ENCODE measurements around the gene TYK2.

The TYK2 gene

DNA sequence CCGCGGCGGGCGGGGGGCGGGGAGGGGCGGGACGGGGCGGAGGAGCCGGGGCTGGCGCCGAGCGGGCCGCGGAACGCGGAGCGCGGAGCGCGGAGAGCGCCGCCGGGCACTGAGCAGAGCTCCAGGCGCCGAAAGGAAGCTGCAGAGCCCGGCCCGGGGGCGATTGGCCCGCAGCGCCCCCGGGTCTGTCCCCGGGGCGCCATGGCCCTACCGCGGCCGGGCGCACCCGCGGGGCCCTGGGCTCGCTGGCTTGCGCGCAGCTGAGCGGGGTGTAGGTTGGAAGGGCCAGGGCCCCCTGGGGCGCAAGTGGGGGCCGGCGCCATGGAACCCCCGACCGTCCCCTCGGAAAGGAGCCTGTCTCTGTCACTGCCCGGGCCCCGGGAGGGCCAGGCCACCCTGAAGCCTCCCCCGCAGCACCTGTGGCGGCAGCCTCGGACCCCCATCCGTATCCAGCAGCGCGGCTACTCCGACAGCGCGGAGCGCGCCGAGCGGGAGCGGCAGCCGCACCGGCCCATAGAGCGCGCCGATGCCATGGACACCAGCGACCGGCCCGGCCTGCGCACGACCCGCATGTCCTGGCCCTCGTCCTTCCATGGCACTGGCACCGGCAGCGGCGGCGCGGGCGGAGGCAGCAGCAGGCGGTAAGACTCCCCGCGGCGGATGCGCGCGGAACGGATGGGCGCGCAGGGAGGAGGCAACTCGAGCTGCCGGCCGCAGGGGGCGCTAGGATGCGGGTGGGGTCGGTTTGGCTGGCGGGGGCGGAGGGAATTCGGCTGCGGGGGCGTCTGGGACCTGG is 40.3 kb upstream of the TYK2 start, which contains the start of gene PDE4A (continued):
- peak; percentile 28; the same call in 1 of the 2 replicates for TF ChIP-seq ZNF391 (tag by site-specific recombination; IDR thresholded peaks at IDR 0.05; ENCODE audit: borderline replicate concordance, low read depth)
- TF ChIP-seq, protein P1, sequence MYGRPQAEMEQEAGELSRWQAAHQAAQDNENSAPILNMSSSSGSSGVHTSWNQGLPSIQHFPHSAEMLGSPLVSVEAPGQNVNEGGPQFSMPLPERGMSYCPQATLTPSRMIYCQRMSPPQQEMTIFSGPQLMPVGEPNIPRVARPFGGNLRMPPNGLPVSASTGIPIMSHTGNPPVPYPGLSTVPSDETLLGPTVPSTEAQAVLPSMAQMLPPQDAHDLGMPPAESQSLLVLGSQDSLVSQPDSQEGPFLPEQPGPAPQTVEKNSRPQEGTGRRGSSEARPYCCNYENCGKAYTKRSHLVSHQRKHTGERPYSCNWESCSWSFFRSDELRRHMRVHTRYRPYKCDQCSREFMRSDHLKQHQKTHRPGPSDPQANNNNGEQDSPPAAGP (tag by site-specific recombination; IDR thresholded peaks at IDR 0.05), result peak; percentile 53; the same call in 1 of the 2 replicates
- TF ChIP-seq, protein P2, sequence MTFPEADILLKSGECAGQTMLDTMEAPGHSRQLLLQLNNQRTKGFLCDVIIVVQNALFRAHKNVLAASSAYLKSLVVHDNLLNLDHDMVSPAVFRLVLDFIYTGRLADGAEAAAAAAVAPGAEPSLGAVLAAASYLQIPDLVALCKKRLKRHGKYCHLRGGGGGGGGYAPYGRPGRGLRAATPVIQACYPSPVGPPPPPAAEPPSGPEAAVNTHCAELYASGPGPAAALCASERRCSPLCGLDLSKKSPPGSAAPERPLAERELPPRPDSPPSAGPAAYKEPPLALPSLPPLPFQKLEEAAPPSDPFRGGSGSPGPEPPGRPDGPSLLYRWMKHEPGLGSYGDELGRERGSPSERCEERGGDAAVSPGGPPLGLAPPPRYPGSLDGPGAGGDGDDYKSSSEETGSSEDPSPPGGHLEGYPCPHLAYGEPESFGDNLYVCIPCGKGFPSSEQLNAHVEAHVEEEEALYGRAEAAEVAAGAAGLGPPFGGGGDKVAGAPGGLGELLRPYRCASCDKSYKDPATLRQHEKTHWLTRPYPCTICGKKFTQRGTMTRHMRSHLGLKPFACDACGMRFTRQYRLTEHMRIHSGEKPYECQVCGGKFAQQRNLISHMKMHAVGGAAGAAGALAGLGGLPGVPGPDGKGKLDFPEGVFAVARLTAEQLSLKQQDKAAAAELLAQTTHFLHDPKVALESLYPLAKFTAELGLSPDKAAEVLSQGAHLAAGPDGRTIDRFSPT (tag by site-specific recombination; IDR thresholded peaks at IDR 0.05), result peak; percentile 80; the same call in 1 of the 2 replicates
- TF ChIP-seq, protein P3, sequence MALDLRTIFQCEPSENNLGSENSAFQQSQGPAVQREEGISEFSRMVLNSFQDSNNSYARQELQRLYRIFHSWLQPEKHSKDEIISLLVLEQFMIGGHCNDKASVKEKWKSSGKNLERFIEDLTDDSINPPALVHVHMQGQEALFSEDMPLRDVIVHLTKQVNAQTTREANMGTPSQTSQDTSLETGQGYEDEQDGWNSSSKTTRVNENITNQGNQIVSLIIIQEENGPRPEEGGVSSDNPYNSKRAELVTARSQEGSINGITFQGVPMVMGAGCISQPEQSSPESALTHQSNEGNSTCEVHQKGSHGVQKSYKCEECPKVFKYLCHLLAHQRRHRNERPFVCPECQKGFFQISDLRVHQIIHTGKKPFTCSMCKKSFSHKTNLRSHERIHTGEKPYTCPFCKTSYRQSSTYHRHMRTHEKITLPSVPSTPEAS (tag by site-specific recombination; IDR thresholded peaks at IDR 0.05), result no peak
- peak; percentile 21; the same call in 1 of the 2 replicates for TF ChIP-seq SP3 (tag by site-specific recombination; IDR thresholded peaks at IDR 0.05)
- 0 out of 2 replicates have a peak, but pooled peaks have one; percentile 43 for TF ChIP-seq ZNF2 (tag by site-specific recombination; IDR thresholded peaks at IDR 0.05)
- TF ChIP-seq, protein P4, sequence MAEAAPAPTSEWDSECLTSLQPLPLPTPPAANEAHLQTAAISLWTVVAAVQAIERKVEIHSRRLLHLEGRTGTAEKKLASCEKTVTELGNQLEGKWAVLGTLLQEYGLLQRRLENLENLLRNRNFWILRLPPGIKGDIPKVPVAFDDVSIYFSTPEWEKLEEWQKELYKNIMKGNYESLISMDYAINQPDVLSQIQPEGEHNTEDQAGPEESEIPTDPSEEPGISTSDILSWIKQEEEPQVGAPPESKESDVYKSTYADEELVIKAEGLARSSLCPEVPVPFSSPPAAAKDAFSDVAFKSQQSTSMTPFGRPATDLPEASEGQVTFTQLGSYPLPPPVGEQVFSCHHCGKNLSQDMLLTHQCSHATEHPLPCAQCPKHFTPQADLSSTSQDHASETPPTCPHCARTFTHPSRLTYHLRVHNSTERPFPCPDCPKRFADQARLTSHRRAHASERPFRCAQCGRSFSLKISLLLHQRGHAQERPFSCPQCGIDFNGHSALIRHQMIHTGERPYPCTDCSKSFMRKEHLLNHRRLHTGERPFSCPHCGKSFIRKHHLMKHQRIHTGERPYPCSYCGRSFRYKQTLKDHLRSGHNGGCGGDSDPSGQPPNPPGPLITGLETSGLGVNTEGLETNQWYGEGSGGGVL (tag by site-specific recombination; IDR thresholded peaks at IDR 0.05), result peak; percentile 47
- no peak for TF ChIP-seq ZNF544 (tag by site-specific recombination; IDR thresholded peaks at IDR 0.05)
- TF ChIP-seq ZNF37A (tag by site-specific recombination; IDR thresholded peaks at IDR 0.05), result peak; percentile 5; the same call in 1 of the 2 replicates
- no peak for TF ChIP-seq ZNF354C (tag by site-specific recombination; IDR thresholded peaks at IDR 0.05; ENCODE audit: borderline replicate concordance, low read depth)
- TF ChIP-seq ZNF10 (tag by site-specific recombination; IDR thresholded peaks at IDR 0.05), result no peak
- TF ChIP-seq ZNF76 (tag by site-specific recombination; IDR thresholded peaks at IDR 0.05; ENCODE audit: borderline replicate concordance, low read depth), result peak; percentile 77
- peak; percentile 60 for TF ChIP-seq KLF1 (tag by site-specific recombination; IDR thresholded peaks at IDR 0.05)
- TF ChIP-seq ZNF843 (tag by site-specific recombination; IDR thresholded peaks at IDR 0.05), result no peak
- TF ChIP-seq, protein P5, sequence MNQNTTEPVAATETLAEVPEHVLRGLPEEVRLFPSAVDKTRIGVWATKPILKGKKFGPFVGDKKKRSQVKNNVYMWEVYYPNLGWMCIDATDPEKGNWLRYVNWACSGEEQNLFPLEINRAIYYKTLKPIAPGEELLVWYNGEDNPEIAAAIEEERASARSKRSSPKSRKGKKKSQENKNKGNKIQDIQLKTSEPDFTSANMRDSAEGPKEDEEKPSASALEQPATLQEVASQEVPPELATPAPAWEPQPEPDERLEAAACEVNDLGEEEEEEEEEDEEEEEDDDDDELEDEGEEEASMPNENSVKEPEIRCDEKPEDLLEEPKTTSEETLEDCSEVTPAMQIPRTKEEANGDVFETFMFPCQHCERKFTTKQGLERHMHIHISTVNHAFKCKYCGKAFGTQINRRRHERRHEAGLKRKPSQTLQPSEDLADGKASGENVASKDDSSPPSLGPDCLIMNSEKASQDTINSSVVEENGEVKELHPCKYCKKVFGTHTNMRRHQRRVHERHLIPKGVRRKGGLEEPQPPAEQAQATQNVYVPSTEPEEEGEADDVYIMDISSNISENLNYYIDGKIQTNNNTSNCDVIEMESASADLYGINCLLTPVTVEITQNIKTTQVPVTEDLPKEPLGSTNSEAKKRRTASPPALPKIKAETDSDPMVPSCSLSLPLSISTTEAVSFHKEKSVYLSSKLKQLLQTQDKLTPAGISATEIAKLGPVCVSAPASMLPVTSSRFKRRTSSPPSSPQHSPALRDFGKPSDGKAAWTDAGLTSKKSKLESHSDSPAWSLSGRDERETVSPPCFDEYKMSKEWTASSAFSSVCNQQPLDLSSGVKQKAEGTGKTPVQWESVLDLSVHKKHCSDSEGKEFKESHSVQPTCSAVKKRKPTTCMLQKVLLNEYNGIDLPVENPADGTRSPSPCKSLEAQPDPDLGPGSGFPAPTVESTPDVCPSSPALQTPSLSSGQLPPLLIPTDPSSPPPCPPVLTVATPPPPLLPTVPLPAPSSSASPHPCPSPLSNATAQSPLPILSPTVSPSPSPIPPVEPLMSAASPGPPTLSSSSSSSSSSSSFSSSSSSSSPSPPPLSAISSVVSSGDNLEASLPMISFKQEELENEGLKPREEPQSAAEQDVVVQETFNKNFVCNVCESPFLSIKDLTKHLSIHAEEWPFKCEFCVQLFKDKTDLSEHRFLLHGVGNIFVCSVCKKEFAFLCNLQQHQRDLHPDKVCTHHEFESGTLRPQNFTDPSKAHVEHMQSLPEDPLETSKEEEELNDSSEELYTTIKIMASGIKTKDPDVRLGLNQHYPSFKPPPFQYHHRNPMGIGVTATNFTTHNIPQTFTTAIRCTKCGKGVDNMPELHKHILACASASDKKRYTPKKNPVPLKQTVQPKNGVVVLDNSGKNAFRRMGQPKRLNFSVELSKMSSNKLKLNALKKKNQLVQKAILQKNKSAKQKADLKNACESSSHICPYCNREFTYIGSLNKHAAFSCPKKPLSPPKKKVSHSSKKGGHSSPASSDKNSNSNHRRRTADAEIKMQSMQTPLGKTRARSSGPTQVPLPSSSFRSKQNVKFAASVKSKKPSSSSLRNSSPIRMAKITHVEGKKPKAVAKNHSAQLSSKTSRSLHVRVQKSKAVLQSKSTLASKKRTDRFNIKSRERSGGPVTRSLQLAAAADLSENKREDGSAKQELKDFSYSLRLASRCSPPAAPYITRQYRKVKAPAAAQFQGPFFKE (tag by site-specific recombination; IDR thresholded peaks at IDR 0.05; ENCODE audit: borderline replicate concordance), result no peak
- TF ChIP-seq ZNF274 (IDR thresholded peaks at IDR 0.05; ENCODE audit: low read length), result no peak
- no peak for TF ChIP-seq ZNF274 (tag by site-specific recombination; IDR thresholded peaks at IDR 0.05; ENCODE audit: borderline replicate concordance)
- TF ChIP-seq ZNF174 (tag by site-specific recombination; IDR thresholded peaks at IDR 0.05), result no peak
- TF ChIP-seq, protein P6, sequence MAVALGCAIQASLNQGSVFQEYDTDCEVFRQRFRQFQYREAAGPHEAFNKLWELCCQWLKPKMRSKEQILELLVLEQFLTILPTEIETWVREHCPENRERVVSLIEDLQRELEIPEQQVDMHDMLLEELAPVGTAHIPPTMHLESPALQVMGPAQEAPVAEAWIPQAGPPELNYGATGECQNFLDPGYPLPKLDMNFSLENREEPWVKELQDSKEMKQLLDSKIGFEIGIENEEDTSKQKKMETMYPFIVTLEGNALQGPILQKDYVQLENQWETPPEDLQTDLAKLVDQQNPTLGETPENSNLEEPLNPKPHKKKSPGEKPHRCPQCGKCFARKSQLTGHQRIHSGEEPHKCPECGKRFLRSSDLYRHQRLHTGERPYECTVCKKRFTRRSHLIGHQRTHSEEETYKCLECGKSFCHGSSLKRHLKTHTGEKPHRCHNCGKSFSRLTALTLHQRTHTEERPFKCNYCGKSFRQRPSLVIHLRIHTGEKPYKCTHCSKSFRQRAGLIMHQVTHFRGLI (tag by site-specific recombination; IDR thresholded peaks at IDR 0.05), result peak; percentile 67; the same call in 1 of the 2 replicates
- 0 out of 2 replicates have a peak, but pooled peaks have one; percentile 42 for TF ChIP-seq BCL11B (tag by site-specific recombination; IDR thresholded peaks at IDR 0.05; ENCODE audit: low read depth)
- no peak for TF ChIP-seq ZNF830 (tag by site-specific recombination; IDR thresholded peaks at IDR 0.05; ENCODE audit: low read depth)
- no peak for TF ChIP-seq ZNF114 (tag by site-specific recombination; IDR thresholded peaks at IDR 0.05)
- TF ChIP-seq ZNF555 (tag by site-specific recombination; conservative IDR thresholded peaks at IDR 0.05), result no peak

Data from HEK293 (cell line).